Adrenal gland (tissue), 5 donors: ENCODE measurements around the gene HOXC5.

Experiments used
- POLR2A ChIP-seq, 2 donors: fragments of 450-650 bp; IDR thresholded peaks; one replicate each; pipeline ENCODE4 v1.6.1; 2017; ENCODE audit warnings: antibody characterized with exemption in 2 of 2, mild to moderate bottlenecking in 2 of 2, moderate library complexity in 1 of 2
- TF ChIP-seq, protein P1 (sequence below), 6 experiments: fragments of 450-650 bp in 4 of 6; fragments of 200-600 bp in 2 of 6; sonication (generic) in 1 of 6; IDR thresholded peaks; 1 replicate in 5 of 6; 2 replicates in 1 of 6; pipeline versions ENCODE4 v1.5.1 to v1.8.0; 2016 to 2021; ENCODE audit warnings: antibody characterized with exemption in 6 of 6, mild to moderate bottlenecking in 2 of 6, moderate library complexity in 1 of 6
- donor health status: DM: no; HTN: no; CAD: no.

DNA sequence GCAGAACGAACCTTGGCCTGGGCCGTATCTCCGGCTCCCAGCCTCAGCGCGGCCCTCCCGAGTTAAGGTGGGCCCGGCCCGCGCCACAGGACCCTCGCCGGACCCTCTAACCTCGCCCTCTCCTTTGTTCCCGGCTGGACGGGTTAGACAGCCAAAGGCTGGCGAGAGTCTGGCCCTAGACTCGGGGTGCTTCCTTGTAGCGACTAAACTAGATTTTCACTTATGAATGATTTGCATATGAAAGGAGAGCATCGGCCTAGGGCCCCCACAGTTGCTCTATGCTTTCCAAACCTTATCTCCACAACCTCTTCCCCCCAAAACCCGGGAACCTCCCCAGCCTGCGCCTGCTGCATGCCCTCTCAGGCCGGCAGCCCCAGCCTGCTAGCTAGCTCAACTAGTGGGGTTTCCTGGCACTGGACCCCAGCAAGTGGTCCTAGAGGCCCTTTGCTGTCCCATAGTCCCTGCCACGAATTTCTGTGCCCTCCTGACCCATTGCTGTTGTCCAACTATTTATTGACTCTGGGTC, 2.0 kb downstream of the HOXC5 start:
- no peak for TF ChIP-seq POLR2A (IDR thresholded peaks at IDR 0.05)
- TF ChIP-seq, protein P1, sequence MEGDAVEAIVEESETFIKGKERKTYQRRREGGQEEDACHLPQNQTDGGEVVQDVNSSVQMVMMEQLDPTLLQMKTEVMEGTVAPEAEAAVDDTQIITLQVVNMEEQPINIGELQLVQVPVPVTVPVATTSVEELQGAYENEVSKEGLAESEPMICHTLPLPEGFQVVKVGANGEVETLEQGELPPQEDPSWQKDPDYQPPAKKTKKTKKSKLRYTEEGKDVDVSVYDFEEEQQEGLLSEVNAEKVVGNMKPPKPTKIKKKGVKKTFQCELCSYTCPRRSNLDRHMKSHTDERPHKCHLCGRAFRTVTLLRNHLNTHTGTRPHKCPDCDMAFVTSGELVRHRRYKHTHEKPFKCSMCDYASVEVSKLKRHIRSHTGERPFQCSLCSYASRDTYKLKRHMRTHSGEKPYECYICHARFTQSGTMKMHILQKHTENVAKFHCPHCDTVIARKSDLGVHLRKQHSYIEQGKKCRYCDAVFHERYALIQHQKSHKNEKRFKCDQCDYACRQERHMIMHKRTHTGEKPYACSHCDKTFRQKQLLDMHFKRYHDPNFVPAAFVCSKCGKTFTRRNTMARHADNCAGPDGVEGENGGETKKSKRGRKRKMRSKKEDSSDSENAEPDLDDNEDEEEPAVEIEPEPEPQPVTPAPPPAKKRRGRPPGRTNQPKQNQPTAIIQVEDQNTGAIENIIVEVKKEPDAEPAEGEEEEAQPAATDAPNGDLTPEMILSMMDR (IDR thresholded peaks at IDR 0.05) = no peak
